Measurements from ENCODE around the gene SHROOM1. TPM values are rescaled to one million over a fixed set of nuclear protein-coding genes. Genes with fewer than 3 reads are reported as not detected.

The SHROOM1 gene
- total and polyA plus RNA-seq, 9 of the 15 experiments (the other 6 are each of a cell fraction or from before 2014, with no cell fraction given) = 0.44 to 26.5 (median 11.9) TPM

GRCh38 chr5:132830436-132831094 is at the start of gene SHROOM1 (continued):
- TF ChIP-seq RHOXF2B (CRISPR knock-in tag; conservative IDR thresholded peaks at IDR 0.05) (no peak), FOXK1 (CRISPR knock-in tag; IDR thresholded peaks at IDR 0.05; ENCODE audit: borderline replicate concordance) (no peak), PTRF (tag; IDR thresholded peaks at IDR 0.05) (no peak), ZKSCAN8 (CRISPR knock-in tag; IDR thresholded peaks at IDR 0.05) (no peak), THRAP3 (IDR thresholded peaks at IDR 0.05; ENCODE audit: borderline replicate concordance) (no peak), FIP1L1 (IDR thresholded peaks at IDR 0.05; ENCODE audit: low read depth, low read length, poor library complexity, severe bottlenecking) (no peak), ARID4B (CRISPR knock-in tag; IDR thresholded peaks at IDR 0.05) (no peak; the same call in 1 of the 2 replicates), LCOR (CRISPR knock-in tag; IDR thresholded peaks at IDR 0.05) (no peak), KLF10 (CRISPR knock-in tag; IDR thresholded peaks at IDR 0.05) (no peak), THRA (IDR thresholded peaks at IDR 0.05) (no peak), ZNF592 (IDR thresholded peaks at IDR 0.05) (peak; percentile 86), POLR3A (IDR thresholded peaks at IDR 0.05; ENCODE audit: borderline replicate concordance, extremely low read depth, insufficient read depth, insufficient read length) (no peak), HES1 (IDR thresholded peaks at IDR 0.05; ENCODE audit: low read depth) (no peak), SLC30A9 (CRISPR knock-in tag; IDR thresholded peaks at IDR 0.05) (no peak), CAMTA2 (CRISPR knock-in tag; conservative IDR thresholded peaks at IDR 0.05) (no peak), BMI1 (IDR thresholded peaks at IDR 0.05; ENCODE audit: low read length) (no peak), LARP7 (IDR thresholded peaks at IDR 0.05) (no peak)

Data from K562 (cell line).